ENCODE data around the gene SFXN5. TPM values are rescaled to one million over a fixed set of nuclear protein-coding genes. Genes with fewer than 3 reads are reported as not detected.

SFXN5 gene
- total RNA-seq, 2 donors from 2014 or later = 16.1 to 26.4 TPM

- Histone ChIP-seq H3K9ac (ENCODE audit: low read depth in 2 of 2, low read length in 2 of 2) (no peak overlapping the region), H3K4me1 (no peaks in the 10 kb centered on the region), H3K36me3 (no peaks in the 10 kb centered on the region), H3K9me3 (no peaks in the 10 kb centered on the region), H3K4me3 (no peak overlapping the region), H3K27ac (no peak overlapping the region), H3K27me3 (no peaks in the 10 kb centered on the region)
- no peak for TF ChIP-seq CTCF (IDR thresholded peaks at IDR 0.05)
- DNase-seq = no peak
- intact Hi-C loops (cut with DNase I) = no loop called here
These were observed 48.0 kb downstream of the SFXN5 start for GRCh38 chr2:73023497-73023896.

- Histone ChIP-seq H3K4me3 (no peak overlapping the region), H3K9ac (ENCODE audit: low read depth in 2 of 2, low read length in 2 of 2) (no peak overlapping the region), H3K27me3 (no peaks in the 10 kb centered on the region), H3K36me3 (no peaks in the 10 kb centered on the region), H3K9me3 (no peaks in the 10 kb centered on the region), H3K27ac (no peak overlapping the region), H3K4me1 (no peaks in the 10 kb centered on the region)
- no peak for DNase-seq
- intact Hi-C loops (cut with DNase I) = no loop called here
- TF ChIP-seq CTCF (IDR thresholded peaks at IDR 0.05) = no peak
These were observed 49.4 kb downstream of the SFXN5 start for GRCh38 chr2:73022024-73022568.

- DNase-seq = no peak
- Histone ChIP-seq H3K9me3 (no peaks in the 10 kb centered on the region), H3K27ac (no peak overlapping the region), H3K27me3 (no peaks in the 10 kb centered on the region), H3K36me3 (no peaks in the 10 kb centered on the region), H3K4me1 (no peaks in the 10 kb centered on the region), H3K9ac (ENCODE audit: low read depth in 2 of 2, low read length in 2 of 2) (no peak overlapping the region), H3K4me3 (no peak overlapping the region)
- intact Hi-C loops (cut with DNase I) = no loop called here
- TF ChIP-seq CTCF (IDR thresholded peaks at IDR 0.05) = no peak
These were observed 50.0 kb downstream of the SFXN5 start for GRCh38 chr2:73021371-73022010.

- DNase-seq = no peak
- TF ChIP-seq CTCF (IDR thresholded peaks at IDR 0.05) = no peak
- Histone ChIP-seq H3K27ac (no peak overlapping the region), H3K4me1 (no peaks in the 10 kb centered on the region), H3K9me3 (no peaks in the 10 kb centered on the region), H3K4me3 (no peak overlapping the region), H3K9ac (ENCODE audit: low read depth in 2 of 2, low read length in 2 of 2) (no peak overlapping the region), H3K27me3 (no peaks in the 10 kb centered on the region), H3K36me3 (no peaks in the 10 kb centered on the region)
- intact Hi-C loops (cut with DNase I) = no loop called here
These were observed 50.7 kb downstream of the SFXN5 start for GRCh38 chr2:73020657-73021370.

GRCh38 chr2:73020306-73020656 lies 51.2 kb downstream of the SFXN5 start:
- Histone ChIP-seq H3K4me3 (no peak overlapping the region), H3K36me3 (no peaks in the 10 kb centered on the region), H3K27me3 (no peaks in the 10 kb centered on the region), H3K9me3 (no peaks in the 10 kb centered on the region), H3K27ac (no peak overlapping the region), H3K4me1 (no peaks in the 10 kb centered on the region), H3K9ac (ENCODE audit: low read depth in 2 of 2, low read length in 2 of 2) (no peak overlapping the region)
- DNase-seq = no peak
- intact Hi-C loops (cut with DNase I) = no loop called here
- no peak for TF ChIP-seq CTCF (IDR thresholded peaks at IDR 0.05)
